HG02938 (cell line): Measurements from ENCODE around the gene MAN1C1.

Source experiments
- ATAC-seq: cut with Tn5 transposase; IDR thresholded peaks from one replicate; pipeline ENCODE4 v1.9.1; 2021; ENCODE audit warnings: mild to moderate bottlenecking, moderate library complexity; ENCODE audit not compliant: unreplicated experiment

MAN1C1 gene

GRCh38 chr1:25755475-25756125 is 139.0 kb downstream of the MAN1C1 start:
- ATAC-seq, result no peak

GRCh38 chr1:25756215-25756614 is 139.6 kb downstream of the MAN1C1 start:
- no peak for ATAC-seq

- ATAC-seq, result no peak
Observed at GRCh38 chr1:25757151-25757845, 140.7 kb downstream of the MAN1C1 start.

- no peak for ATAC-seq
Observed at GRCh38 chr1:25757846-25758185, 141.2 kb downstream of the MAN1C1 start.

GRCh38 chr1:25758466-25759070 is 142.0 kb downstream of the MAN1C1 start:
- ATAC-seq, result no peak

GRCh38 chr1:25760122-25760719 is 143.6 kb downstream of the MAN1C1 start:
- ATAC-seq, result no peak

- no peak for ATAC-seq
Observed at GRCh38 chr1:25760871-25761270, 144.3 kb downstream of the MAN1C1 start.

GRCh38 chr1:25763493-25763892 is 146.9 kb downstream of the MAN1C1 start:
- ATAC-seq, result no peak

- ATAC-seq, result no peak
Observed at GRCh38 chr1:25765136-25765922, 148.7 kb downstream of the MAN1C1 start.

GRCh38 chr1:25765923-25766589 is 149.5 kb downstream of the MAN1C1 start:
- ATAC-seq, result no peak

- ATAC-seq, result no peak
Observed at GRCh38 chr1:25766721-25767436, 150.3 kb downstream of the MAN1C1 start.

GRCh38 chr1:25767437-25767770 is 150.8 kb downstream of the MAN1C1 start:
- ATAC-seq, result no peak

- no peak for ATAC-seq
Observed at GRCh38 chr1:25768999-25769398, 152.4 kb downstream of the MAN1C1 start.

- ATAC-seq, result no peak
Observed at GRCh38 chr1:25769625-25770383, 153.2 kb downstream of the MAN1C1 start.

GRCh38 chr1:25770541-25771220 is 154.1 kb downstream of the MAN1C1 start:
- ATAC-seq, result no peak

- no peak for ATAC-seq
Observed at GRCh38 chr1:25771221-25772114, 154.9 kb downstream of the MAN1C1 start.

GRCh38 chr1:25772164-25772563 is 155.6 kb downstream of the MAN1C1 start:
- no peak for ATAC-seq
